GM19455 (cell line): ENCODE data around the gene XRCC5.
"Not testable (repeated sequence)": the region's sequence is repeated elsewhere in the genome, so short reads cannot be mapped to it uniquely, and the experiment has no call there.

Experiments
- ATAC-seq: cut with Tn5 transposase; IDR thresholded peaks from one replicate; pipeline ENCODE4 v1.9.1; 2021; ENCODE audit not compliant: unreplicated experiment

The XRCC5 gene

DNA sequence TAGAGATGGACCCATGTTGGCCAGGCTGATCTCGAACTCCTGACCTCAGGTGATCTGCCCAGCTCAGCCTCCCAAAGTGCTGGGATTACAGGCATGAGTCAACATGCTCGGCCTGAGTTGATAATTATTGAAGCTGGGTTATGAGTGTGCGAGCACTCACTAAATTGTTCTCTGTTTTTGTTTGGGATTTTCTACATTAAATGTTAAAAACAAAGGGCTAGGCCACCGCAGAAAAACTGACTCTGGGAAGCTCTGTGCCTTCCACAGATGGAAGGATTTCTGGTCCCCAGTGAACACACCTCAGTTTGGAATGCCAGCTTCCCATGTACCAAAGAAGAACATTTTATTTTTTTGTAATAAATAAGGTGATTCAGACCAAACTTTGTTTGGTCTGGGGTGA is 83.0 kb downstream of the XRCC5 start:
- no peak for ATAC-seq

DNA sequence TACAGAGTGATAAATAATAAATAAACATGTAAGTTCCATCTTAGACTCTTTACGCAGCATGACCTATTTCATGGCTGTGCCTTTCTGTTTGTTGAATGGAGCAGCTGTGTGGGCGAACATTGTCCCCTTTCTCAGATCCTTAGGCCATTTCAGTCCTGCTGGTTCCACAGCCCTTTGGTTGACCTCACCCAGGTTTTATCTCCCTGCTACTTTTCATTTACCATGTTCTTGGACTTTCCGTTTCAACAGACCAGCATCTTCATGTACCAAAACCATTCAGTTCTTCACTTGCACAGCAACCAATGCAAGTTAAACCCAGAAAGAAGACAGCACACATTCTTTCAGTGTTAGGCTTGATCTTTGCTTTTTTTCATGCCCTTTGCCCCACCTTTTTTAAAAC is 83.8 kb downstream of the XRCC5 start:
- ATAC-seq, result no peak

DNA sequence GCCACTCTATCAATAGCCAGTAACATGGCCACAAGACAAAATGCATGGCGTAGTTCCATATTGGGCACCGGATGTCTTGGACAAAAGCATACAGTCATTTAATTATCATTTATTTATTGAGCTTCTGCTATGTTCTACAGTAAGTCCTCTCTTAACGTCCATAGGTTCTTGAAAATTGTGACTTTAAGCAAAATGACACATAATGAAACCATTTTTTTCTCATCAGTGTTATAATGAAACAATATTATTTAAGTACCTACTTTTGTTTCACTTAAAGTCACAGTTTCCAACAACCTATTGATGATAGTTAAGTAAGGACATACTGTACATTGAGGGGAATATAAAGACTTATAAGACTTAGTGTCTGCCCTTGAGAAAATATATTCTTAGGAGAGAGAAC is 84.9 kb downstream of the XRCC5 start:
- ATAC-seq, result no peak

DNA sequence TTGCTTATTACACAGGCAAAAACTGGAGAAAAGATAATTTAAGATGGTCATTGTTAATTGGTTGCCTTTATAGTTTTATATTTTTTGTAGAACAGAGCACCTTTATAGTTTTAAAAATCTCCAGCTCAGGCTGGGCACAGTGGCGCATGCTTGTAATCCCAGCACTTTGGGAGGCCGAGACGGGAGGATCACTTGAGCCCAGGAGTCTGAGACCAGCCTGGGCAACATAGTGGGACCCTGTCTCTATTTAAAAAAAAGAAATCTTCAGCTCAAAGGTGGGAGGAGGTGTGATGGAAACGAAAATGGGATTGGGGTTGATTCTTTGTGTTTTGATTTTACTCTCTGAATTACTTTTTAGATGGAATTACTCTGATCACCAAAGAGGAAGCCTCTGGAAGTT is 85.4 kb downstream of the XRCC5 start:
- no peak for ATAC-seq

DNA sequence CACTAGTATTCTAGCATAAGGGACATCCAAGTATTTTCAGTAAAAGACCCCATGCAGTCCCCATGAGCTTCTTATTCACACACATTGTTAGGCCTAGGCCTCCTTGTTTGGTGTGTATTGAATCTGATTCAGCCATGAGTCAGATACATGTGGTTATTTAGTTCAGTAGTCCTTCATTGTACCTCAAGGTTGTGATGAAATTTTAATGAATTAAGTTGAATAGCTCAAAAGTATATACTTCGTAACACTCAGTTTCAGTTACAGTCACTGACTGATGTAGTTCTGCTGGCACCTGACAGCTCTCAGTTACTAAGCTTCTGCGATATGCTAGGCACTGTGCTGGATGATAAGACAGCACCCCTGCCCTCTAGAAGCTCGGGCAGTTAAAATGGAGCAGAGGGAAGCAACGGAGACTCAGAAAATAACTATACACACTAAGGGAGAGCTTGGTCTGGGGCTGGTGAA is 86.4 kb downstream of the XRCC5 start:
- ATAC-seq, result no peak

DNA sequence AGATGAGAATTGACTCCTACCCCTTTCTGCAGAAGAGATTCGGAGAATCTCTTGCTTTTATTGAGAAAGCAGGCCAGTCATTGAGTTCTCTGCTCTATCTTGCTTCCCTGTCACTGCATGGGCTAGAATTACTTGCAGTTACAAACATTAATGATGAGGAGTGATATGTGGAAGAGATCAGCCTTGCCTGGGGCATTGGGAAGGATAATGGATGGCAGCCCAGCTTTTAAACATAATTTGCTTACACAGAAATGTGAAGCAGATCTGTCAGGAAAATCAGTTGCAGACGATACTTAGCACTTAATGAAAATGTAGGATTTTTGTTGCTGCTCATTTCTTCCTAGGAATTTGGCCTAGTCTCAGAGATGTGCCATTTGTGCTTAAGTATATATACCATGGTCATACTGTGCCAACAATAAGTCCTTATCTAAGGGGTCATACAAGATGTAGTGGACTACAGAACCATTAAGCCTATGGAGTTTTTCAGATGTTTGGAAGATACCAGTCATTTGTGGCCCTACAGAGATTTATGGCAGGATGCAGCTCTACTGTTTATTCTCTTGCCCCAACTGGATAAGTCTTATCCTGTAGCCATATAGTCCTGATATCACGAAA is 92.7 kb downstream of the XRCC5 start:
- ATAC-seq, result no peak

DNA sequence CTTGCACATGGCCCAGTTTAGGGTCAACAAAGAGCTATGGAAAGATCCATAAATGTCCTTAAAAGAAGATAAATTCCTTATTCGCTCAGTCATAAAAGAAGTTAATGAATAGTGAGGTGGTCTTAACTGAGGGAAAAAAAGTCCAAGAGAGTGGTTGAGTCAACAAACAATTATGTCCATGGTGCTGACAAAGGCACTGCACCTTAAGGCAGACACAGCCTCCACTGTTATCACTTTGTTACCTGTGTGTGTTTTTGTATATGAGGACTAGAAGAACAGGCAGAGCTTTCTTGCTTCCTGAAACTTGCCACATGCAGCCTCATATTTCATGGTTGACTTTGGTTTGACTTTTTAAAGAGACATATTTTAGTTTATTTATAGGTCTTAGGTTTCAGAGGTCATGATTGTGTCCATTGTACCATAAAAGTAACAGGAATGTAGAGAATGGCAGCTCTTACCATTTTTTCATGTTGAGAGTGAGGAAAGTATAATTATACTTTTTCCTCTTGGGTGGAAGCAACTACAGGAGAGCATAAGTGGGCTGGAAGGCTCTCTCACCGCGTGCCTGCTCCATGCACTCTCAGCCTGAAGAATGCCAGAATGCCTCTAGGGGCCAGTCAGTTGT is 93.6 kb downstream of the XRCC5 start:
- no peak for ATAC-seq

DNA sequence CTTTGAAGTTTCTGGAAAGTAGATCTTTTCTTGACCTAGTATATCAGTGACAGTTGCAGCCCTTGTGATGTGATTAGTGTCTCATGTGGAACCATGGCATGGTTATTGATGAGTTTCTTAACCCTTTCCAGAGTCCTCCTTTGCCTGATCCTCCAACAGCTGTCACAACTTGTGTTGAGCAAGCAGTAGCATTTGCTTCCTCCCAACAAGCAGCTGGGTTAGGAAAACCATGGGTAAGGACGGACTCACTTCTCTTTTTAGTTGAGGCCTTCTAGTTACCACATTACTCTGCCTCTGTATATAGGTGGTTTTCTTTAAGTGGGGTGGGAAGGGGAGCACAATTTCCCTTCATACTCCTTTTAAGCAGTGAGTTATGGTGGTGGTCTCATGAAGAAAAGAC is 96.3 kb downstream of the XRCC5 start:
- ATAC-seq, result no peak

DNA sequence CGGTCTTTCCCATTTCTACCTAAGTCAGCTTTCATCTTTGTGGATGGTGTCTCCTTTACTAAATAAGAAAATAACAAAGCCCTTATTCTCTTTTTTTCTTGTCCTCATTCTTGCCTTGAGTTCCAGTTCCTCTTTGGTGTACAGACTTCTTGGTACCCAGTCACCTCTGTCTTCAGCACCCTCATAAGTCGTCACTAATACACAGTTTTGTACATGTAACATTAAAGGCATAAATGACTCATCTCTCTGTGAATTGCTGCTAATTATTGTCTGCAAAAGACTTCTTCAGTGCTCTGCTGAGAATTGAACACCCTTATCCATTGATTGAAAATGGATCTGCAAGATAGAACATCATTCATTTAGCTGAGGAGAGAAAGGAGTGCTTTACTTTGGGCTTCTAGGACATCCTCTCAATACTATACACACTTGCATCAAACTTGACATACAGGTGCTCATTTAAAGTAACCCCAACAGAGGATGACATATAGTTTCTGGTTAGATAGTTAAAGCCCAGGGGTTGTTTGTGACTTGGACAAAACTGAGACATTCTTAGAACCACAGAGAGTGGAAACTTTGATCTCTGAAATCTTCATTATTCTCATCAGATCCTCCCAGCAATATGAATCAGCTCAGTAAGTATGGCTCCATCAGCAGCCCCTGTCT is 97.0 kb downstream of the XRCC5 start:
- ATAC-seq, result peak; percentile 71

DNA sequence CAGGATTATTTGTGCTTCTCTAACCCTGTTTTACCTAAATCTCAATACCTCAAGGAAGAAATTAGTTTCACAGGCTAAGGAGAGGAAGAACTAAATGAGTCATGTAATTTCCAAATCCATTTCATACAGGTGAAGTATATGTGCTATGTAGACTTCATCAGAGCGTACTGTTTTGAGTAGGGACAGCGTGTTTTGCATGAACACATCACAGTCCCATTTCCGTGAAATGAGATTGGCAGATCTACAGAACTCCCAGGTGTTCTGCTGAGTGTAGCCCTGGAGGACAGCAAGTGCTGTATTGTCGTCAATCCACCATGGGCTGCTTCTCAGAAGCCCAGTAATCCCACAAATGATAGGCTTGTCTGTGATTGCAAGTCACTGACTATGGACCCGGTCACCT is 97.7 kb downstream of the XRCC5 start:
- ATAC-seq, result peak; percentile 49

DNA sequence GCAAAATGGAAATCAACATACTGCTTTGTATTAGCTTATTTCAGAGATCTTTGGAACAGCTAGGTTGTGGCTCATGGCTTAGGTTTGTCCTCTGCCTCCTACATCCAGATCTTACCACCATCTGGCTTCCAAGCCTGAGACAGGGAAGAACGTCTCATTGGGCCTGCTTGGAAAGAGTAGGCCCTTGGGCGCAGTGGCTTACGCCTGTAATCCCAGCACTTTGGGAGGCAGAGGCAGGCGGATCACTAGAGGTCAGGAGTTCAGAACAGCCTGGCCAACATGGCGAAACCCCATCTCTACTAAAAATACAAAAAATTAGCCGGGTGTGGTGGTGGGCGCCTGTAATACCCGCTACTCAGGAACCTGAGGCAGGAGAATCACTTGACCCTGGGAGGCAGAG is 99.5 kb downstream of the XRCC5 start:
- ATAC-seq, result not testable (repeated sequence)

DNA sequence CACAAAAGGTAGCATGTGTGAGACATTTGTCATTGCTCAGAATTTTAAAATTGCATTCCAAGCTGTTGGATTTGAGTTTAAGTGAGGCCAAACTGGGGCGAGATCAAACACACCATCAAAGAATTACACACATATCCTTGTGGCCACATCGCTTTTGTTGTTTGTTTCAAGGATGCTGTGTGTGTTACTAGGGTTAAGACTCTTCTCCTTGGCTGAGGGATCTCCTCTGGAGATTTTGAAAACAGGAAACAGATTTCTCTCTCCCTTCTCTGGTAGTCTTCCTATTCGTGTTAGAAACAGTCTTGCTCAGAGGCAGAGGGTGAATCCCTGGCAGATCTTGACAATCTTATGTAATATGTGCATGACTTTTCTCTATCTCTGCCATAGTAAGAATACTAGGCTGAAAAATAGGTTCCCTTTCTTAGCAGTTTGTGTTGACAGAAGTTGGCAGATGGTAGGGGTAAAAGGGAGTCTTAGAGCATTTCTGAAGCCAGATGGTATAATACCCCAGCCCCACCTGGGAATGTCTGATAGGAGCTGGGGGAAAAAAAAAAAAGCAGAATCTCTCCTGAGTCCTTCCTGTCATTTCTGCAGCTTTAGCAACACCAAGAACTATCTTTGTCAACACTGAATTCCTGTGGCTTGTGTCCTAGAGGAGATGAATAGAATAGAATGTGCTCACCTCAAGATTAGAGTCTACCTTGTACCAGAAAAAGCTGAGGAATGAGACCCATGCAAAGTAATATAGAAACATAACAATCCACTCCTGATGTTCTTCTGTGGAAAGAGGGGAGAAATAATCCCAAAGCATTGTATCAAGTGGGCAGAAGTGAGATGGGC is 101.8 kb downstream of the XRCC5 start:
- ATAC-seq, result no peak

DNA sequence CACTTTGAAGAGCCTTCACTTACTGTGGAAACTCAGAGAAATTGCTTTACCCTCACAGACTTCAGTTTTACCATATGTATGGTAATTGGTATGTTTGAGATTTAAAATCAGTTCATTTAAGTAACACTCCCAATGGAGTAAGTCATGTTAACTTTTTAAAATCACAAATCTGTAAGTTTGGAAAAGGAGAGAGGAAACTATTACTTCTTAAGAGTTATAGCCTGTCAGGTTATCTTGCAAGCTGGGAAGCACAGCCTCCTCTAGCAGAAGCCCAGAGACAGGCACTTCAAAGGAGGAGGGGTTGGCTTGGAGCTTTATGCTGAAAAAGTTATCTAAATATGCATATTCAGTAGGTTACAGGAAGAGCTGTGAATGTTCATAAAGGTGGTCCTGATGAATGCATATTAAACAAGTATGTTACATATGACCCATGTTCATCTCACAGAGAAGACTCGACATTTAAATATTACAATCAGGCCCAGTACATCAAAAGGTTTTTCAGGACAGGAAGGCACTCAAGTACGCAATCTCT is 102.5 kb downstream of the XRCC5 start:
- no peak for ATAC-seq

DNA sequence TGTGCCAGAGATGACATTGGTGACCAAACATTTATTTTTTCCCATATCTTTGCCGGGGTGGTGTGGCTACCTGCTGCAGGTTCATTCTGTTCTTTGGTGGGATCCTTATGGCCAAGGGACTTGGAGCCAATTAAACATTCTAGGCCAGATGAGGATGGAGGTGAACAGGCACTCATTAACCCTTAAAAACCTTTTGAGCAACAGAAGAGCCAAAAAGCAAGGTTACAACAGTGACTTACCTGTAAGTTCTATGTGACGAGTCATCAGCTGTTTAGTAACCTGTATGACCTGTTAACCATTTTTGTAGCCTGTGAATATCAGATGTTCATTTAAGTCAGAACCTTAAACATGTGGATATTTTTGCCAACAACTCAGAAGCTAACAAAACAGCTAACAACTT is 105.6 kb downstream of the XRCC5 start:
- no peak for ATAC-seq

DNA sequence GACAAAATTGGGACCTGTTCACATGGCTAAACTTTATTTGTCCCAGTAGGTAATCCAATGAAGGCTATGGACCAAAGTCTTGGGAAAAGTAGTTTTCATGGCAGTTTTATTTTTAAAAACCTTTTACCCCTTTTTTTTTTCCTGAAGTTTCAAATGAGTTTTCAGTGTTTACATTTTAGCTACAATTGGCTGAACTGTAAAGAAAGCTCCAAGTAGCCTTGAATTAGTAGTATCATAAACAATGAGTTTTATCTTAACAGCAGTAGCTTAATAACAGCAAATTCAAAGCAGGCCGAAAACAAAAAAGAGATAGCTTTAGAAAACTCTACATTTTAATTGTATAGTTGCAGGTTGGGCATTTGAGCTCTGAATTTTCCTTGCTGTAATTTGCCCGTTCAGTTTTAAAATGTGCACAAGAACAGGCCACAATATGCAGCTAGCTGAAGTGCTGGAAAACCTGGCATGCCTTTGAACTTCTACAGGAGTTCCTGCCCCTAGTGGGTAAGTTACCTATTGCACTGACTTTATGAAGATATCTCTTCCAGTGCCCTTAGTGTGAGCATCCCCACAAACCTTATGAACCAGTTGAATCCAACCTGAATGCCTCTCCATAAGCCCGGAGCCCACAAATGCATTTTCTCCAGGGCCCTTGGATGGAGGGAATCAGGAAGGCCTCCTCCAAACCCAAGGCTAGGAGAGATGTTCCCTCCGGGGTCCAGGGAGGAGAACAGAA is 106.7 kb downstream of the XRCC5 start:
- ATAC-seq, result no peak

DNA sequence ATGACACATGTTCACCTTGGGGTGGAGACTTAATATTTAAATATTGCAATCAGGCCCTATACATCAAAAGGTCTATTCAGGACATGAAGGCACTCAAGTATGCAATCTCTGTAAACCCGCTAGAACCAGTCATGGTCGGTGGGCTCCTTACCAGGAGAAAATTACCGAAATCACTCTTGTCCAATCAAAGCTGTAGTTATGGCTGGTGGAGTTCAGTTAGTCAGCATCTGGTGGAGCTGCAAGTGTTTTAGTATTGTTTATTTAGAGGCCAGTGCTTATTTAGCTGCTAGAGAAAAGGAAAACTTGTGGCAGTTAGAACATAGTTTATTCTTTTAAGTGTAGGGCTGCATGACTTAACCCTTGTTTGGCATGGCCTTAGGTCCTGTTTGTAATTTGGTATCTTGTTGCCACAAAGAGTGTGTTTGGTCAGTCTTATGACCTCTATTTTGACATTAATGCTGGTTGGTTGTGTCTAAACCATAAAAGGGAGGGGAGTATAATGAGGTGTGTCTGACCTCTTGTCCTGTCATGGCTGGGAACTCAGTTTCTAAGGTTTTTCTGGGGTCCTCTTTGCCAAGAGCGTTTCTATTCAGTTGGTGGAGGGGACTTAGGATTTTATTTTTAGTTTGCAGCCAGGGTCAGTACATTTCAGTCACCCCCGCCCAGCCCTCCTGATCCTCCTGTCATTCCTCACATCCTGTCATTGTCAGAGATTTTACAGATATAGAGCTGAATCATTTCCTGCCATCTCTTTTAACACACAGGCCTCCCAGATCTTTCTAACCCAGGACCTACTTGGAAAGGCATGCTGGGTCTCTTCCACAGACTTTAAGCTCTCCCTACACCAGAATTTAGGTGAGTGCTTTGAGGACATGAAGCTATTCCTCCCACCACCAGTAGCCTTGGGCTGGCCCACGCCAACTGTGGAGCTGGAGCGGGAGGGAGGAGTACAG is 108.1 kb downstream of the XRCC5 start:
- ATAC-seq, result no peak

DNA sequence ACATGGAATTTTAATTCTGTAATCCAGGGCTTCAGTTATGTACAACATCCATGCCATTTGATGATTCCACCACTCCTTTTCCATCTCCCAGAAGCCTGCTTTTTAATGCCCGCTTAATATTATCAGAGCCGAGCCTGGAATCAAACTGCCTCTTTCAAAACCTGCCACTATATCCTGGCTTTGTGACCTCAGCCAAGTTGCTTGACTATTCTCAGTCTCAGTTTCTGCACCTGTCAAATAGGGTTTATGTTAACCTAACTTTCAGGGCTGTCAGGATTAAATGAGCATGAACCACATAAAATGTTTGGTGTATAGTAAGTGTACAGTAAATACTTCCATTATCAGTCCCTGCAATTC is 108.7 kb downstream of the XRCC5 start:
- peak; percentile 42 for ATAC-seq

DNA sequence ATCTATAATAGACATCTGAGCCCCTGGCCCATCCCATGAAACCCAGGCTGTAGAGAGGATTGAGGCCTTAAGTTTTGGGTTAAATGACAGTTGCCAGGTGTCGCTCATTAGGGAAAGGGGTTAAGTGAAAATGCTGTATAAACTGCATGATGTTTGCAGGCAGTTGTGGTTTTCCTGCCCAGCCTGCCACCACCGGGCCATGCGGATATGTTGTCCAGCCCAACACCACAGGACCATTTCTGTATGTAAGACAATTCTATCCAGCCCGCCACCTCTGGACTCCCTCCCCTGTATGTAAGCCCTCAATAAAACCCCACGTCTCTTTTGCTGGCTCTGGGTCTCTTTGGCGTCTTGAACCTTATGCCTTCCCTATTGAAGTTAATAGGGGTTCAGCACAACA is 110.7 kb downstream of the XRCC5 start:
- no peak for ATAC-seq

DNA sequence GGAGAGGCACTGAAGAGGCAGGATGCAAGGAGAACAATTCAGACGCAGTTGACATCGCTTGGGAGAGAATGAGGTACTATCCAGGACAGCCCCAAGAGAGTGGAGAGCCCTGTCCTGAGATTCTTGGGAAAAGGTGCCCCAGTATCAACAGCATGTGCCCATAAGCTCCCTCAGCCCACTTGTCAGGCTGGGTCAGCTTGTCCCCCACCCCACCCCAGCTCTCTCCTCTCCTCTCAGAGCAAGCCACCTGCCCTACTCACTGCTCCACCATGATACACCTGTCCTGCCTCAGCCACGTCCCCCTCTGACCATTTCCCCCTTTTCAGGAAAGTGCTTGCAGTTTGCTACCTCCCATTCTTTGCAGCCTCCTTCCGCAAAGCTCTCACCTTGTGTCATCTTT is 111.8 kb downstream of the XRCC5 start:
- no peak for ATAC-seq

DNA sequence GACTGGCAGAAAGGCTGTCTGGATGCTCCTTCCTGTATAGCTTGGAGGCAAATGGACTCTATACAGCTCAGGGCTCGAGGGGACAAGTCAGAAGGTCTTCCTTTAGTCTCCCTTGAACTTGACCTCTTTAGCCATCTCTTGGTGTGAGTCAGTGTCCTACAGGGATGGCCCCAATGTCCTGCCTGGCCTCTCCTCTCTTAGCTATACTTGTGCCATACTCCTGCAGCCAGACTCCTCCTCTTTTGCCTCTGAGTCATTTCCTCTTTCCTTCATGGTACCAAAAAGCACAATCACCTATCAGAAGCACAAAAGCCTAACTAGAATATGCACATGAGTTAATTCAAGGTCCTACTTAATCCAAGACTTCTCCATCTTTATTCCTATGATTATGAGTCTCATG is 112.7 kb downstream of the XRCC5 start:
- no peak for ATAC-seq
